ENCODE results near the gene VLDLR. TPM values are rescaled to one million over a fixed set of nuclear protein-coding genes. Genes with fewer than 3 reads are reported as not detected.
"Not testable (repeated sequence)": the region's sequence is repeated elsewhere in the genome, so short reads cannot be mapped to it uniquely, and the experiment has no call there.

VLDLR gene
- total and polyA plus RNA-seq, 9 donors: 37.3 to 232 (median 81.8) TPM

- H3K27me3 ChIP-seq: no peaks in the 10 kb centered on the region
- no peak overlapping the region for H3K27ac ChIP-seq
- H3K9me3 ChIP-seq: no peaks in the 10 kb centered on the region
- DNase-seq: no peak
- intact Hi-C loops (cut with DNase I): no loop called here
- no peaks in the 10 kb centered on the region for H3K36me3 ChIP-seq
- H3K4me1 ChIP-seq (ENCODE audit: insufficient read depth): no peaks in the 10 kb centered on the region
- no peak overlapping the region for H3K4me3 ChIP-seq
- 77 to 91% (median 90%) methylated on average over 10 of the region's 10 CpGs for whole genome bisulfite sequencing, 3 donors
- TF ChIP-seq CTCF (IDR thresholded peaks at IDR 0.05): no peak
- no peak for TF ChIP-seq EP300 (IDR thresholded peaks at IDR 0.05)
- no peak for TF ChIP-seq POLR2A (IDR thresholded peaks at IDR 0.05)
Observed at GRCh38 chr9:2700909-2701550, 79.4 kb downstream of the VLDLR start.

GRCh38 chr9:2704504-2704903 is 82.9 kb downstream of the VLDLR start:
- no peak for TF ChIP-seq POLR2A (IDR thresholded peaks at IDR 0.05)
- no peak for TF ChIP-seq EP300 (IDR thresholded peaks at IDR 0.05)
- no peak for TF ChIP-seq CTCF (IDR thresholded peaks at IDR 0.05)
- intact Hi-C loops (cut with DNase I): no loop called here

GRCh38 chr9:2707256-2707655 is 85.7 kb downstream of the VLDLR start:
- H3K9me3 ChIP-seq; intact Hi-C loops (cut with DNase I); H3K27ac ChIP-seq; H3K4me3 ChIP-seq; DNase-seq; H3K27me3 ChIP-seq; H3K36me3 ChIP-seq; H3K4me1 ChIP-seq (ENCODE audit: insufficient read depth): not testable (repeated sequence)
- WGBS, 3 donors: 94 to 97% (median 95%) methylated on average over 3 of the region's 3 CpGs

More at GRCh38 chr9:2704504-2704903, 82.9 kb downstream of the VLDLR start:
- Histone ChIP-seq H3K27ac (no peak overlapping the region), H3K36me3 (no peaks in the 10 kb centered on the region), H3K4me3 (no peak overlapping the region), H3K4me1 (ENCODE audit: insufficient read depth) (no peaks in the 10 kb centered on the region), H3K9me3 (no peaks in the 10 kb centered on the region), H3K27me3 (no peaks in the 10 kb centered on the region)
- DNase-seq: no peak

Other genes starting within 250 kb of the VLDLR start
- not detected for gene KCNV2, start 95.7 kb downstream of the VLDLR start, total RNA-seq
- not detected for gene KCNV2, start 95.7 kb downstream of the VLDLR start, polyA plus RNA-seq
- 10 to 100 TPM; 33.7 to 76.8 (median 41.0) TPM for gene PUM3, start 222.3 kb downstream of the VLDLR start, total RNA-seq
- gene PUM3, start 222.3 kb downstream of the VLDLR start, polyA plus RNA-seq: 10 to 100 TPM; 14.6 to 21.9 TPM